HEK293 (cell line): ENCODE data around the gene ZNF860.
A peak's percentile ranks its signal among the peaks of the same experiment; 100 is the strongest.

Experiments used
- CTCF ChIA-PET: fragments of 350-600 bp; formaldehyde crosslinking; extraction: SDS; loops from one replicate; lab custom pipeline; 2021; ENCODE audit warnings: antibody characterized with exemption; lab: Yijun Ruan, JAX
- POLR2A ChIA-PET: fragments of 300-600 bp; formaldehyde crosslinking; extraction: SDS; loops from one replicate; lab custom pipeline; 2020; ENCODE audit warnings: antibody characterized with exemption, inconsistent platforms; lab: Yijun Ruan, JAX
- H3K27ac ChIP-seq: fragments of 200-500 bp; sonication (Bioruptor generic); 2 replicates; pipeline ENCODE4 v1.5.1; 2014; ENCODE audit warnings: low read depth, low read length, control low read depth, inconsistent platforms; ENCODE audit errors: extremely low read depth
- H3K36me3 ChIP-seq, 2 experiments: fragments of 200-500 bp in 1 of 2; sonication (Bioruptor generic) in 1 of 2; 1 replicate in 1 of 2; 2 replicates in 1 of 2; pipeline ENCODE4 v1.5.1; 2014 to 2017; ENCODE audit warnings: inconsistent platforms in 2 of 2, low read length in 2 of 2; ENCODE audit not compliant: control insufficient read depth in 2 of 2, insufficient read depth in 1 of 2
- H3K4me1 ChIP-seq: fragments of 200-500 bp; sonication (Bioruptor generic); 2 replicates; pipeline ENCODE4 v1.5.1; 2014; ENCODE audit warnings: mild to moderate bottlenecking, low read length, inconsistent platforms; ENCODE audit not compliant: control insufficient read depth, insufficient read depth
- H3K4me3 ChIP-seq: 2 replicates; pipeline ENCODE4 v1.5.1; 2011; ENCODE audit warnings: low read depth, mild to moderate bottlenecking, control low read depth, low read length, moderate library complexity
- H3K9me3 ChIP-seq: fragments of 200-500 bp; sonication (Bioruptor generic); 2 replicates; pipeline ENCODE4 v1.5.1; 2014; ENCODE audit warnings: low read depth, low read length, inconsistent platforms; ENCODE audit not compliant: control insufficient read depth, insufficient read depth
- ATF2 ChIP-seq: fragments of 450-650 bp; formaldehyde crosslinking; IDR thresholded peaks from 2 replicates; pipeline ENCODE4 v1.5.1; 2016; ENCODE audit warnings: missing biosample characterization, missing genetic modification characterization, low read depth
- FEZF1 ChIP-seq: fragments of 450-650 bp; formaldehyde crosslinking; IDR thresholded peaks from 2 replicates; pipeline ENCODE4 v1.5.1; 2016; ENCODE audit warnings: missing biosample characterization, missing genetic modification characterization
- GLI2 ChIP-seq: fragments of 450-650 bp; formaldehyde crosslinking; IDR thresholded peaks from 2 replicates; pipeline ENCODE4; 2017; ENCODE audit warnings: missing biosample characterization, missing genetic modification characterization, low read depth, borderline replicate concordance
- HOXD13 ChIP-seq: sonication (generic); formaldehyde crosslinking; IDR thresholded peaks from 2 replicates; pipeline ENCODE4 v1.8.0; 2022; ENCODE audit warnings: missing genetic modification reagents, borderline replicate concordance
- KLF10 ChIP-seq: fragments of 450-650 bp; IDR thresholded peaks from 2 replicates; pipeline ENCODE4 v1.5.1; 2018; ENCODE audit warnings: missing biosample characterization, mild to moderate bottlenecking, missing genetic modification characterization
- MYNN ChIP-seq: fragments of 450-650 bp; formaldehyde crosslinking; IDR thresholded peaks from 2 replicates; pipeline ENCODE4 v1.5.1; 2016; ENCODE audit warnings: missing biosample characterization, missing genetic modification characterization, borderline replicate concordance
- PRDM10 ChIP-seq: fragments of 450-650 bp; formaldehyde crosslinking; IDR thresholded peaks from 2 replicates; pipeline ENCODE4 v1.5.1; 2016; ENCODE audit warnings: missing biosample characterization, missing genetic modification characterization
- PRDM6 ChIP-seq: fragments of 450-650 bp; formaldehyde crosslinking; IDR thresholded peaks from 2 replicates; pipeline ENCODE4 v1.5.1; 2017; ENCODE audit warnings: missing biosample characterization, missing genetic modification characterization
- REST ChIP-seq: fragments of 450-650 bp; formaldehyde crosslinking; IDR thresholded peaks from 2 replicates; pipeline ENCODE4 v1.5.1; 2016; ENCODE audit warnings: missing biosample characterization, missing genetic modification characterization
- SP7 ChIP-seq: fragments of 450-650 bp; formaldehyde crosslinking; IDR thresholded peaks from 2 replicates; pipeline ENCODE4 v1.5.1; 2016; ENCODE audit warnings: missing biosample characterization, missing genetic modification characterization
- ZBTB1 ChIP-seq: fragments of 450-650 bp; formaldehyde crosslinking; IDR thresholded peaks from 2 replicates; pipeline ENCODE4 v1.5.1; 2016; ENCODE audit warnings: missing biosample characterization, missing genetic modification characterization
- ZFP3 ChIP-seq: fragments of 450-650 bp; formaldehyde crosslinking; IDR thresholded peaks from 2 replicates; pipeline ENCODE4 v1.5.1; 2016; ENCODE audit warnings: low read depth, missing biosample characterization, missing genetic modification characterization
- ZNF121 ChIP-seq: fragments of 450-650 bp; formaldehyde crosslinking; IDR thresholded peaks from 2 replicates; pipeline ENCODE4 v1.5.1; 2016; ENCODE audit warnings: missing biosample characterization, missing genetic modification characterization
- ZNF140 ChIP-seq: fragments of 450-650 bp; formaldehyde crosslinking; IDR thresholded peaks from 2 replicates; pipeline ENCODE4 v1.5.1; 2016; ENCODE audit warnings: missing biosample characterization, missing genetic modification characterization
- ZNF2 ChIP-seq: fragments of 450-650 bp; formaldehyde crosslinking; IDR thresholded peaks from 2 replicates; pipeline ENCODE4 v1.5.1; 2016; ENCODE audit warnings: missing biosample characterization, missing genetic modification characterization
- ZNF248 ChIP-seq: fragments of 450-650 bp; formaldehyde crosslinking; IDR thresholded peaks from 2 replicates; pipeline ENCODE4 v1.5.1; 2017; ENCODE audit warnings: missing biosample characterization, missing genetic modification characterization
- ZNF341 ChIP-seq: fragments of 450-650 bp; formaldehyde crosslinking; IDR thresholded peaks from 2 replicates; pipeline ENCODE4; 2016; ENCODE audit warnings: low read depth, missing biosample characterization, missing genetic modification characterization
- ZNF362 ChIP-seq: fragments of 450-650 bp; formaldehyde crosslinking; IDR thresholded peaks from 2 replicates; pipeline ENCODE4 v1.5.1; 2016; ENCODE audit warnings: missing biosample characterization, missing genetic modification characterization
- ZNF521 ChIP-seq: fragments of 450-650 bp; formaldehyde crosslinking; IDR thresholded peaks from 2 replicates; pipeline ENCODE4 v1.5.1; 2017; ENCODE audit warnings: missing biosample characterization, mild to moderate bottlenecking, missing genetic modification characterization
- ZNF555 ChIP-seq: fragments of 450-650 bp; formaldehyde crosslinking; conservative IDR thresholded peaks from 2 replicates; pipeline ENCODE4 v1.5.1; 2017; ENCODE audit warnings: missing biosample characterization, mild to moderate bottlenecking, missing genetic modification characterization, inconsistent platforms
- ZNF629 ChIP-seq: fragments of 450-650 bp; formaldehyde crosslinking; IDR thresholded peaks from 2 replicates; pipeline ENCODE4 v1.5.1; 2017; ENCODE audit warnings: missing biosample characterization, missing genetic modification characterization
- ZNF654 ChIP-seq: fragments of 450-650 bp; formaldehyde crosslinking; IDR thresholded peaks from 2 replicates; pipeline ENCODE4 v1.5.1; 2016; ENCODE audit warnings: low read depth, missing biosample characterization, missing genetic modification characterization
- ZNF664 ChIP-seq: fragments of 450-650 bp; formaldehyde crosslinking; IDR thresholded peaks from 2 replicates; pipeline ENCODE4 v1.5.1; 2016; ENCODE audit warnings: missing biosample characterization, missing genetic modification characterization
- ZNF747 ChIP-seq: fragments of 450-650 bp; formaldehyde crosslinking; IDR thresholded peaks from 2 replicates; pipeline ENCODE4 v1.5.1; 2016; ENCODE audit warnings: missing biosample characterization, missing genetic modification characterization
- ZNF76 ChIP-seq: fragments of 450-650 bp; formaldehyde crosslinking; IDR thresholded peaks from 2 replicates; pipeline ENCODE4; 2016; ENCODE audit warnings: low read depth, missing biosample characterization, missing genetic modification characterization, borderline replicate concordance
- ZNF843 ChIP-seq: fragments of 450-650 bp; formaldehyde crosslinking; IDR thresholded peaks from 2 replicates; pipeline ENCODE4 v1.5.1; 2016; ENCODE audit warnings: missing biosample characterization, missing genetic modification characterization
- ZSCAN23 ChIP-seq: fragments of 450-650 bp; formaldehyde crosslinking; IDR thresholded peaks from 2 replicates; pipeline ENCODE4 v1.5.1; 2016; ENCODE audit warnings: missing biosample characterization, missing genetic modification characterization
- ZSCAN30 ChIP-seq: fragments of 450-650 bp; IDR thresholded peaks from 2 replicates; pipeline ENCODE4 v1.5.1; 2018; ENCODE audit warnings: missing biosample characterization, mild to moderate bottlenecking, missing genetic modification characterization, moderate library complexity

ZNF860 gene

GRCh38 chr3:31968369-31968926 is 13.1 kb upstream of the ZNF860 start:
- Histone ChIP-seq H3K4me1 (peaks cover 2% of the 10 kb centered on the region; the same call in 1 of the 2 replicates), H3K36me3 (no peaks in the 10 kb centered on the region), H3K27ac (peak overlapping the region; percentile 47), H3K9me3 (no peaks in the 10 kb centered on the region), H3K4me3 (no peak overlapping the region)
- ChIA-PET CTCF (no interaction called here), POLR2A (interaction anchor here (1.6 kb wide), 1 partner anchor 13 kb away, joined by 4 read pairs; the partner anchor contains the start of genes OSBPL10 and ZNF860)
- TF ChIP-seq SP7 (tag by site-specific recombination) (no peak), ZNF555 (tag by site-specific recombination) (no peak), PRDM10 (tag by site-specific recombination) (peak; percentile 54), ZSCAN23 (tag by site-specific recombination) (no peak), ZNF362 (tag by site-specific recombination) (0 out of 2 replicates have a peak, but pooled peaks have one; percentile 25), ZNF140 (no peak), REST (tag by site-specific recombination) (no peak), KLF10 (tag by site-specific recombination) (no peak), ZNF521 (tag by site-specific recombination) (no peak), MYNN (tag by site-specific recombination) (peak; percentile 93), ZNF76 (tag by site-specific recombination) (no peak), ZSCAN30 (tag by site-specific recombination) (no peak), ZNF341 (tag by site-specific recombination) (no peak), ZNF248 (tag by site-specific recombination) (no peak), ZNF629 (tag by site-specific recombination) (no peak), PRDM6 (peak; percentile 76), ZFP3 (tag by site-specific recombination) (no peak), ATF2 (no peak), GLI2 (no peak), ZNF843 (peak; percentile 73; the same call in 1 of the 2 replicates), ZNF654 (0 out of 2 replicates have a peak, but pooled peaks have one; percentile 4), ZBTB1 (tag by site-specific recombination) (no peak), HOXD13 (CRISPR knock-in tag) (no peak), FEZF1 (tag by site-specific recombination) (peak; percentile 84), ZNF2 (tag by site-specific recombination) (no peak), ZNF747 (tag by site-specific recombination) (no peak), ZNF121 (tag by site-specific recombination) (no peak), ZNF664 (tag by site-specific recombination) (peak; percentile 32; the same call in 1 of the 2 replicates)
